Activated naive CD4-positive, alpha-beta T cell treated with anti-CD3 and anti-CD28 coated beads for 36 hours (primary cell): ENCODE measurements around the gene HDHD3. TPM values are rescaled to one million over a fixed set of nuclear protein-coding genes. Genes with fewer than 3 reads are reported as not detected.
"Not testable (repeated sequence)": the region's sequence is repeated elsewhere in the genome, so short reads cannot be mapped to it uniquely, and the experiment has no call there.

Source experiments
- CTCF ChIA-PET: fragments of 350-600 bp; sonication (Branson Sonifier 250); formaldehyde crosslinking; loops from one replicate; lab custom pipeline; 2021; ENCODE audit warnings: antibody characterized with exemption; lab: Charles Lee
- DNase-seq: peaks from one replicate; pipeline ENCODE4 v3.0.0-alpha.2; 2020
- H3K27ac Mint-ChIP-seq: one replicate; pipeline ENCODE4 v1.8.0; 2021; ENCODE audit warnings: mild to moderate bottlenecking, mixed read lengths
- H3K27me3 Mint-ChIP-seq: one replicate; pipeline ENCODE4 v1.8.0; 2021; ENCODE audit warnings: low read depth, mixed read lengths
- H3K36me3 Mint-ChIP-seq: one replicate; pipeline ENCODE4 v1.8.0; 2021; ENCODE audit warnings: low read depth, mixed read lengths
- H3K4me1 Mint-ChIP-seq: one replicate; pipeline ENCODE4 v1.8.0; 2021; ENCODE audit warnings: low read depth, mixed read lengths
- H3K4me3 Mint-ChIP-seq: one replicate; pipeline ENCODE4 v1.8.0; 2021; ENCODE audit warnings: mild to moderate bottlenecking, moderate library complexity, mixed read lengths
- H3K9me3 Mint-ChIP-seq: one replicate; pipeline ENCODE4 v1.8.0; 2021; ENCODE audit warnings: mixed read lengths
- intact Hi-C: fragments of 100-400 bp; cut with micrococcal nuclease; formaldehyde crosslinking; loops from one replicate; pipeline ENCODE4 v1.15.1; 2023
- total RNA-seq, 2 experiments: library from RNA; stranded (reverse); gene quantifications; one replicate each; pipeline ENCODE4 v1.2.3, GENCODE V29; 2021

The HDHD3 gene
- total RNA-seq, 2 experiments from 2014 or later, result 8.9 to 9.5 TPM

- peaks cover 12% of the 10 kb centered on the region for H3K4me1 Mint-ChIP-seq
- intact Hi-C loops, result no loop called here
- H3K27ac Mint-ChIP-seq, result no peak overlapping the region
- no peaks in the 10 kb centered on the region for H3K27me3 Mint-ChIP-seq
- CTCF ChIA-PET, result interaction anchor here (1.3 kb wide), 1 partner anchor 10 kb away, joined by 4 read pairs; no protein-coding TSS in a partner anchor
- H3K4me3 Mint-ChIP-seq, result no peak overlapping the region
- peaks cover 13% of the 10 kb centered on the region for H3K36me3 Mint-ChIP-seq
- H3K9me3 Mint-ChIP-seq, result no peaks in the 10 kb centered on the region
- no peak for DNase-seq
These were observed 4.7 kb downstream of the HDHD3 start for GRCh38 chr9:113372059-113372458.

GRCh38 chr9:113370806-113371325, 5.9 kb downstream of the HDHD3 start:
- no peak for DNase-seq
- no peak overlapping the region for H3K4me3 Mint-ChIP-seq
- intact Hi-C loops, result no loop called here
- no peaks in the 10 kb centered on the region for H3K9me3 Mint-ChIP-seq
- H3K27ac Mint-ChIP-seq, result no peak overlapping the region
- H3K27me3 Mint-ChIP-seq, result no peaks in the 10 kb centered on the region
- CTCF ChIA-PET, result interaction anchor here (1.3 kb wide), 1 partner anchor 9 kb away, joined by 4 read pairs; no protein-coding TSS in a partner anchor
- peaks cover 13% of the 10 kb centered on the region for H3K36me3 Mint-ChIP-seq
- H3K4me1 Mint-ChIP-seq, result peaks cover 12% of the 10 kb centered on the region

DNA sequence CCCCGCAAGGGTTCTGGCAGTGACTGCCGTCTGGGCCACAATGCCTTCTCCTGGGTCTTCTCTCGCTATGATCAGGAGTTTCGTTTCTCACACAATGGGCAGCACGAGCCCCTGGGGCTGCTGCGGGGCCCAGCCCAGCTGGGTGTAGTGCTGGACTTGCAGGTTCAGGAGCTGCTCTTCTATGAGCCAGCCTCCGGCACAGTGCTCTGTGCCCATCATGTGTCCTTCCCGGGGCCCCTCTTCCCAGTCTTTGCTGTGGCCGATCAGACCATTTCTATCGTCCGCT, 7.0 kb downstream of the HDHD3 start:
- DNase-seq, result no peak
- Mint-ChIP-seq H3K27me3 (no peaks in the 10 kb centered on the region), H3K27ac (no peak overlapping the region), H3K4me3 (no peak overlapping the region), H3K4me1 (peaks cover 2% of the 10 kb centered on the region), H3K36me3 (peaks cover 13% of the 10 kb centered on the region), H3K9me3 (no peaks in the 10 kb centered on the region)
- CTCF ChIA-PET, result interaction anchor here (0.9 kb wide), 1 partner anchor 31 kb away, joined by 3 read pairs; the partner anchor contains the start of gene ALAD
- intact Hi-C loops, result no loop called here

- Mint-ChIP-seq H3K9me3 (no peaks in the 10 kb centered on the region), H3K27ac (no peak overlapping the region), H3K27me3 (no peaks in the 10 kb centered on the region), H3K4me1 (no peaks in the 10 kb centered on the region), H3K36me3 (peaks cover 10% of the 10 kb centered on the region), H3K4me3 (no peak overlapping the region)
- CTCF ChIA-PET, result interaction anchor here (0.6 to 0.8 kb wide), 2 partner anchors 12 to 97 kb away, joined by 3 read pairs; no protein-coding TSS in a partner anchor
- intact Hi-C loops, result no loop called here
- DNase-seq, result no peak
These were observed 7.6 kb downstream of the HDHD3 start for GRCh38 chr9:113368982-113369854.

DNA sequence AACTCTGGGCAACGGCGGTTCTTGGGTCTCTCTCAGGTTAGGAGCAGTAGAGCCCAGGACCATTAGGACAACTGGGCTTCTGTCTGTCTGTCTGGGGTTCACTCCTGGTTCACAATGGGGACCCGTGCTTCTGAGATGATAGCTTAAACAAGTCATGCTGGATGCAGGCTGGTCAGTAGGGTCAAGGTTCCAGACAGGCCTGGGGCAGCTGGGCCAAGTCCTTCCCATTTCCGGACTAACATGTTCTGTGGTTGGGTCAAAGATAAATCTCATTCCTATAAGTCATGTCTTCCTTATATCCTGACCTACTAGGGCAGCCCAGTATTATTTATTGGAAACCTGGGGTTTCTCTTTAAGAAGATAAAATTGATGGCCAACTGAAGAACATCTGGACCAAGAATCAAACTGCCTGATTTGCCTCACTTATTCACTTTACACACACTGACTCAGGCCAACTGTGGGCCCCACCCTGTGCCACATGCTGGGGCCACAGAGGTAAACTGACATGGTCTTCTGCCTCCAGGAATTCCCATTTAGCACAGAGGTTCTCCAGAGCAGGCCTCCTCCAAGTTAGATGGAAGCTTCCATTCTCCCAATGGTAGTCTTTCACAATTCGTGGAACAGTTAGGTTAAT, 8.3 kb downstream of the HDHD3 start:
- CTCF ChIA-PET, result interaction anchor here (0.6 to 0.8 kb wide), 4 partner anchors 13 to 220 kb away, joined by 3 read pairs; no protein-coding TSS in a partner anchor

GRCh38 chr9:113365652-113366051, 11.1 kb downstream of the HDHD3 start:
- DNase-seq, H3K27me3 Mint-ChIP-seq, H3K27ac Mint-ChIP-seq, intact Hi-C loops, H3K9me3 Mint-ChIP-seq, H3K4me3 Mint-ChIP-seq, H3K36me3 Mint-ChIP-seq: not testable (repeated sequence)
- H3K4me1 Mint-ChIP-seq, result peaks cover 11% of the 10 kb centered on the region
- CTCF ChIA-PET, result interaction anchor here (1.4 kb wide), 1 partner anchor 16 kb away, joined by 3 read pairs; the partner anchor contains the start of gene BSPRY

More for the DNA sequence above, 8.3 kb downstream of the HDHD3 start:
- no peak overlapping the region for H3K27ac Mint-ChIP-seq
- H3K27me3 Mint-ChIP-seq, result no peaks in the 10 kb centered on the region
- no peaks in the 10 kb centered on the region for H3K4me1 Mint-ChIP-seq
- H3K9me3 Mint-ChIP-seq, result no peaks in the 10 kb centered on the region
- intact Hi-C loops, result no loop called here
- no peak for DNase-seq
- no peak overlapping the region for H3K4me3 Mint-ChIP-seq
- peaks cover 10% of the 10 kb centered on the region for H3K36me3 Mint-ChIP-seq

DNA sequence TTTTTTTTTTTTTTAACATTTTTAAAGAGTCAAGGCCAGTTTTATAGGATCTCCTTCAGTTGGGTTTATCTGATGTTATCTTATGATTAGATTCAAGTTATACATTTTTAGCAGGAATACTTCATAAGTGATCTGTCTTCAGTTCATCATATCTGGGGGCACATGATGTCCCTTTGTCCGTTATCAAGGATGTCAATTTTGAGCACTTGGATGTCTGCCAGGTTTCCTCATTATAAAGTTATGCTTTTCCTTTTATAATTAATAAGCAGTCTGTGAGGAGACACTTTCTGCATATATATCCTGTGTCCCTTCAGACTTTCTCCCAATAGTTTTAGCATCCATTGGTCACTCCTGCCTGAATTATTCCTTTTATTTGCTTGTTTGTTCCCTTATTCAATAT, 11.8 kb downstream of the HDHD3 start:
- intact Hi-C loops, result no loop called here
- DNase-seq, result no peak
- Mint-ChIP-seq H3K27ac (no peak overlapping the region), H3K9me3 (no peaks in the 10 kb centered on the region), H3K36me3 (no peaks in the 10 kb centered on the region), H3K4me3 (no peak overlapping the region), H3K27me3 (no peaks in the 10 kb centered on the region), H3K4me1 (peaks cover 11% of the 10 kb centered on the region)
- CTCF ChIA-PET, result interaction anchor here (1.4 kb wide), 1 partner anchor 15 kb away, joined by 3 read pairs; the partner anchor contains the start of gene BSPRY

DNA sequence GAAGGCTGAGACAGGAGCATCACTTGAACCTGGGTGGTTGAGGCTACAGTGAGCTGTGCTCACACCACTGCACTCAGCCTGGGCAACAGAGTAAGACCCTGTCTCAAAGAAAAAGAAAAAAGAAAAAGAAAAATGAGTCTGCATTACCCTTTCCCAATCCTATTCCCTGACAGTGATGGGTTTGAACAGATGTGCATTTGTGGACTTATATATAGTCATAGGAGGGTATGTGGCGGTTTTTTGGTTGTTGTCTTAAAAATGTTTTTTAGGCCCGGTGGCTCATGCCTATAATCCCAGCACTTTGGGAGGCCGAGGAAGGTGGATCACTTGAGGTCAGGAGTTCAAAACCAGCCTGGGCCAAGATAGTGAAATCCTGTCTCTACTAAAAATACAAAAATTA, 13.4 kb downstream of the HDHD3 start:
- no peak overlapping the region for H3K4me3 Mint-ChIP-seq
- CTCF ChIA-PET, result interaction anchor here (1.4 kb wide), 1 partner anchor 13 kb away, joined by 3 read pairs; the partner anchor contains the start of gene HDHD3
- no peak for DNase-seq
- H3K9me3 Mint-ChIP-seq, result no peaks in the 10 kb centered on the region
- H3K4me1 Mint-ChIP-seq, result peaks cover 11% of the 10 kb centered on the region
- H3K36me3 Mint-ChIP-seq, result no peaks in the 10 kb centered on the region
- no peak overlapping the region for H3K27ac Mint-ChIP-seq
- intact Hi-C loops, result no loop called here
- no peaks in the 10 kb centered on the region for H3K27me3 Mint-ChIP-seq

GRCh38 chr9:113361304-113362018, 15.3 kb downstream of the HDHD3 start:
- DNase-seq, result peak; percentile 35
- H3K4me1 Mint-ChIP-seq, result peaks cover 11% of the 10 kb centered on the region
- peak overlapping the region; percentile 15 for H3K27ac Mint-ChIP-seq
- intact Hi-C loops, result no loop called here
- no peaks in the 10 kb centered on the region for H3K9me3 Mint-ChIP-seq
- H3K4me3 Mint-ChIP-seq, result no peak overlapping the region
- H3K27me3 Mint-ChIP-seq, result peaks cover 3% of the 10 kb centered on the region
- CTCF ChIA-PET, result interaction anchor here (0.8 to 1.1 kb wide), 3 partner anchors 10 to 87 kb away, joined by 3 to 4 read pairs (median 4); no protein-coding TSS in a partner anchor
- no peaks in the 10 kb centered on the region for H3K36me3 Mint-ChIP-seq

DNA sequence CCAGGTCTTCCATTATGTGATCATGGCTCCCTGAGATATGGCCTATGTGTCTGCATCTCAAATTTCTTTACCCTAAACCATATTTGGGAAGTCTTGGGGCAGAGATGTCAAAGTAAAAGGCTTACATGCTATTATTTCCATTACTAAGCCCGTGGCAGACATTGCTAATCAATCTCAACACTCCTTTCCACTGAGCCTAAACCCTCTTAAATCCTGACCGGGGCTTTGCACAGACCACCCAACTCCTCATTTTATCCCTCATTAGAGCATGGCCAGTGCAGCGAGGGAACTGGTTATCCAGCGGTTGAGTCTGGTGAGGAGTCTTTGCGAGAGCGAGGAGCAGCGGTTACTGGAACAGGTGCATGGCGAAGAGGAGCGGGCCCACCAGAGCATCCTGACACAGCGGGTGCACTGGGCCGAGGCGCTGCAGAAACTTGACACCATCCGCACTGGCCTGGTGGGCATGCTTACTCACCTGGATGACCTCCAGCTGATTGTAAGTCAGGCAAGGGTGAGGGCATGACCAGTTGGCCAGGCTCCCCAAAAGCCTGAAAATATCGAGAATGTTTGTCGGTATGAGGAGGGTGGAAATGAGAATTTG, 16.4 kb downstream of the HDHD3 start:
- Mint-ChIP-seq H3K36me3 (no peaks in the 10 kb centered on the region), H3K9me3 (no peaks in the 10 kb centered on the region), H3K27ac (no peak overlapping the region), H3K27me3 (peaks cover 3% of the 10 kb centered on the region), H3K4me3 (no peak overlapping the region), H3K4me1 (peaks cover 11% of the 10 kb centered on the region)
- DNase-seq, result no peak
- intact Hi-C loops, result no loop called here
- CTCF ChIA-PET, result no interaction called here

- CTCF ChIA-PET, result interaction anchor here (0.6 kb wide), 1 partner anchor 273 kb away, joined by 3 read pairs; no protein-coding TSS in a partner anchor
- H3K9me3 Mint-ChIP-seq, result no peaks in the 10 kb centered on the region
- intact Hi-C loops, result no loop called here
- no peak overlapping the region for H3K27ac Mint-ChIP-seq
- H3K4me3 Mint-ChIP-seq, result no peak overlapping the region
- DNase-seq, result no peak
- no peaks in the 10 kb centered on the region for H3K36me3 Mint-ChIP-seq
- H3K4me1 Mint-ChIP-seq, result peaks cover 11% of the 10 kb centered on the region
- H3K27me3 Mint-ChIP-seq, result peaks cover 3% of the 10 kb centered on the region
These were observed 17.4 kb downstream of the HDHD3 start for GRCh38 chr9:113359385-113359784.
